Measurements from ENCODE around the gene STIM2.

STIM2 gene

DNA sequence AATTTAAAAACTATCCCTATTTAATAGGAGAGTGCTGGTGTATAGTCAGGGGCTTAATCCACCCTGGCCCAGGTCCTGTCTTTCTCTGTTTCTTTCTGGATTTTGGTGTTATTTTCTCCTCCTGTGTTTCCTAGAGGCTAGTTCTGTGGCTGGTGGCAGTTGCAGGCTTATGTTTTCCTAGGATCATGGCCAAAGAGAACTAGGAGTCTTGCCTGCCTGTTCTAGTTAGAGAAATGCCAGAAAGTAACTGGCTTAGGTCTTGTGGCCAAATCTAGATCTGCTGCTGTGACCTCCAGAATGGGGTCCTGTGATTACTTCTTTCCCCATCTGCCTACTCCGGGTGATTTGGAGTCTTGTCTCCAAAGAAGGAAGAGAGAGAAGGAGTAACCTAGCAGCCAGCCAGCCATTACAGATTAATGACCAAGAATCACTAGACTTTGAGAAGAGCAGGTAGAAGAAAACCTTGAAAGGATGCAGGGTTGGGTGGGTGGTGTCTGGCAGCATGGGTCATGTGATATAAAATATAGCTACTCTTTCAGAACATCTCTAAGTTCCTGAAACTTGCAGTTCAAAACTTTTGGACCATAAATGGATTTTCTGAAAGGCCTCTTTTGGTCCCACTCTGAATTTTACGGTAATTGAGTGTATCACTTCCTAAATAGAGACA is 117.9 kb downstream of the STIM2 start:
- H3K9me3 ChIP-seq (ENCODE audit: insufficient read depth, low read length, severe bottlenecking) = no peaks in the 10 kb centered on the region
- no peaks in the 10 kb centered on the region for H3K27me3 ChIP-seq (ENCODE audit: insufficient read depth, low read length, poor library complexity)
- H3K27ac ChIP-seq (ENCODE audit: low read length) = no peak overlapping the region
- ATAC-seq (ENCODE audit: insufficient read depth, low read depth) (no peak), DNase-seq (no peak)
- no peaks in the 10 kb centered on the region for H3K4me1 ChIP-seq (ENCODE audit: insufficient read depth, low read length)
- H3K36me3 ChIP-seq (ENCODE audit: insufficient read depth, low read length) = no peaks in the 10 kb centered on the region
- H3K79me2 ChIP-seq (ENCODE audit: insufficient read depth, low read length) = peaks cover 5% of the 10 kb centered on the region; the same call in 1 of the 2 replicates
- H3K9ac ChIP-seq (ENCODE audit: low read depth, low read length) = no peak overlapping the region
- no peak overlapping the region for H3K4me3 ChIP-seq (ENCODE audit: low read depth in 1 of 2, low read length in 2 of 2)
- H4K20me1 ChIP-seq (ENCODE audit: insufficient read depth, low read length) = peaks cover 14% of the 10 kb centered on the region; the same call in 1 of the 2 replicates
- no peak for TF ChIP-seq EZH2 (IDR thresholded peaks at IDR 0.05; ENCODE audit: borderline replicate concordance, low read depth, low read length, severe bottlenecking)
- TF ChIP-seq, protein P1, sequence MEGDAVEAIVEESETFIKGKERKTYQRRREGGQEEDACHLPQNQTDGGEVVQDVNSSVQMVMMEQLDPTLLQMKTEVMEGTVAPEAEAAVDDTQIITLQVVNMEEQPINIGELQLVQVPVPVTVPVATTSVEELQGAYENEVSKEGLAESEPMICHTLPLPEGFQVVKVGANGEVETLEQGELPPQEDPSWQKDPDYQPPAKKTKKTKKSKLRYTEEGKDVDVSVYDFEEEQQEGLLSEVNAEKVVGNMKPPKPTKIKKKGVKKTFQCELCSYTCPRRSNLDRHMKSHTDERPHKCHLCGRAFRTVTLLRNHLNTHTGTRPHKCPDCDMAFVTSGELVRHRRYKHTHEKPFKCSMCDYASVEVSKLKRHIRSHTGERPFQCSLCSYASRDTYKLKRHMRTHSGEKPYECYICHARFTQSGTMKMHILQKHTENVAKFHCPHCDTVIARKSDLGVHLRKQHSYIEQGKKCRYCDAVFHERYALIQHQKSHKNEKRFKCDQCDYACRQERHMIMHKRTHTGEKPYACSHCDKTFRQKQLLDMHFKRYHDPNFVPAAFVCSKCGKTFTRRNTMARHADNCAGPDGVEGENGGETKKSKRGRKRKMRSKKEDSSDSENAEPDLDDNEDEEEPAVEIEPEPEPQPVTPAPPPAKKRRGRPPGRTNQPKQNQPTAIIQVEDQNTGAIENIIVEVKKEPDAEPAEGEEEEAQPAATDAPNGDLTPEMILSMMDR (IDR thresholded peaks at IDR 0.05; ENCODE audit: borderline replicate concordance, extremely low read depth, low read length, poor library complexity, severe bottlenecking) = no peak
- no peak overlapping the region for H2AFZ ChIP-seq (ENCODE audit: low read depth, low read length)
- no peak overlapping the region for H3K4me2 ChIP-seq (ENCODE audit: insufficient read depth, low read length)

DNA sequence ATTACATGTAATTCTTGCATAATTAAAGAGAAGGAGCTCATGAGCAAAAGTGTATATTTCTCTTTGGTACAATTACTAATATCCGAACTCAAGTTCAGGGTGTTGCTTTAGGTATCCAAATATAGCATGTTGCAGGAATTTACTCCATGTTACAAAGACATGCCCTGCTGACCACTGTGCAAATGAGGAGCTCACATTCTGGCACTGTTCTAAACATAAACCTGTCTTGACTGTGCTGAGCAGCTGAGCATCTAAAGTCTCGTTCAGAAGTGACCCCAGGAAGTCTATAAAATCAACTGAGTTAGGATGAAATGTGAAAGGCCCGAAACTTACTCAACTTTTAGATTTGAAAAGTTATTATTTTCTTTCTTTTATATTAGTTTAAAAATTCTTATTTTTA is 124.3 kb downstream of the STIM2 start:
- H3K27ac ChIP-seq (ENCODE audit: low read length) = no peak overlapping the region
- no peak overlapping the region for H3K4me3 ChIP-seq (ENCODE audit: low read depth in 1 of 2, low read length in 2 of 2)
- no peaks in the 10 kb centered on the region for H3K36me3 ChIP-seq (ENCODE audit: insufficient read depth, low read length)
- H3K79me2 ChIP-seq (ENCODE audit: insufficient read depth, low read length) = peaks cover 11% of the 10 kb centered on the region
- DNase-seq (no peak), ATAC-seq (ENCODE audit: insufficient read depth, low read depth) (no peak)
- H4K20me1 ChIP-seq (ENCODE audit: insufficient read depth, low read length) = peaks cover 26% of the 10 kb centered on the region
- H3K4me1 ChIP-seq (ENCODE audit: insufficient read depth, low read length) = peaks cover 21% of the 10 kb centered on the region
- TF ChIP-seq, protein P1 (IDR thresholded peaks at IDR 0.05; ENCODE audit: borderline replicate concordance, extremely low read depth, low read length, poor library complexity, severe bottlenecking) = no peak
- TF ChIP-seq EZH2 (IDR thresholded peaks at IDR 0.05; ENCODE audit: borderline replicate concordance, low read depth, low read length, severe bottlenecking) = no peak
- no peak overlapping the region for H3K9ac ChIP-seq (ENCODE audit: low read depth, low read length)
- no peak overlapping the region for H2AFZ ChIP-seq (ENCODE audit: low read depth, low read length)
- no peaks in the 10 kb centered on the region for H3K9me3 ChIP-seq (ENCODE audit: insufficient read depth, low read length, severe bottlenecking)
- H3K27me3 ChIP-seq (ENCODE audit: insufficient read depth, low read length, poor library complexity) = no peaks in the 10 kb centered on the region
- no peak overlapping the region for H3K4me2 ChIP-seq (ENCODE audit: insufficient read depth, low read length)

DNA sequence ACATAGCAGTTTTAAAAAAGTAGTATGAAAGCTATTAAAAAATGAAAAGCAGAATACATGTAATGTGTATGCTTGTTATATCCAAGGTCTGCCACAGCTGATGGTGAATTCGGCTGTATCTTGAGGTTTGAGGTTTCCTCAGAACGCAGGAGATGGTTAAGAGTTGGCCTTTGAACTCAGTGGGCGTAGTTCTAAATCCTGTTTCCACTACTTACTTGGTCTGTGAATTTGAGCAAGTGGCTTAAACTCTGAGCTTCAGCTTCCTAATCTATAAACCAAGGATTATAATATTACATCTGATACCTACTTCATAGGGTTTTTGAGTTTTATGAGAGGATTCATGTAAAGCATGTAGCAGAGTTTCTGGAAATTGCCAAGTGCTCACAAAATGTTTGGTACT is 125.2 kb downstream of the STIM2 start:
- no peaks in the 10 kb centered on the region for H3K9me3 ChIP-seq (ENCODE audit: insufficient read depth, low read length, severe bottlenecking)
- peaks cover 26% of the 10 kb centered on the region for H4K20me1 ChIP-seq (ENCODE audit: insufficient read depth, low read length)
- H3K9ac ChIP-seq (ENCODE audit: low read depth, low read length) = no peak overlapping the region
- H3K4me2 ChIP-seq (ENCODE audit: insufficient read depth, low read length) = peak overlapping the region; percentile 24
- peaks cover 11% of the 10 kb centered on the region for H3K79me2 ChIP-seq (ENCODE audit: insufficient read depth, low read length)
- no peak for TF ChIP-seq EZH2 (IDR thresholded peaks at IDR 0.05; ENCODE audit: borderline replicate concordance, low read depth, low read length, severe bottlenecking)
- TF ChIP-seq, protein P1 (IDR thresholded peaks at IDR 0.05; ENCODE audit: borderline replicate concordance, extremely low read depth, low read length, poor library complexity, severe bottlenecking) = no peak
- ATAC-seq (ENCODE audit: insufficient read depth, low read depth) = peak; percentile 100
- no peak overlapping the region for H2AFZ ChIP-seq (ENCODE audit: low read depth, low read length)
- no peak overlapping the region for H3K27ac ChIP-seq (ENCODE audit: low read length)
- no peaks in the 10 kb centered on the region for H3K27me3 ChIP-seq (ENCODE audit: insufficient read depth, low read length, poor library complexity)
- peaks cover 21% of the 10 kb centered on the region for H3K4me1 ChIP-seq (ENCODE audit: insufficient read depth, low read length)
- H3K36me3 ChIP-seq (ENCODE audit: insufficient read depth, low read length) = no peaks in the 10 kb centered on the region
- peak; percentile 67 for DNase-seq
- no peak overlapping the region for H3K4me3 ChIP-seq (ENCODE audit: low read depth in 1 of 2, low read length in 2 of 2)

All from DND-41 (cell line).